WERI-Rb-1 (cell line): ENCODE measurements around the gene MARCHF10.

Experiments
- DNase-seq: peaks from one replicate; pipeline ENCODE4 v3.0.0-alpha.2; 2020
- H3K27ac ChIP-seq: fragments of 250-450 bp; sonication (Bioruptor Pico); 2 replicates; pipeline ENCODE4 v1.5.1; 2020; ENCODE audit warnings: mild to moderate bottlenecking, moderate library complexity
- H3K27me3 ChIP-seq: fragments of 250-450 bp; sonication (Bioruptor Pico); 2 replicates; pipeline ENCODE4 v1.5.1; 2021; ENCODE audit warnings: mild to moderate bottlenecking, low read depth, moderate library complexity; ENCODE audit not compliant: insufficient read depth, severe bottlenecking
- H3K36me3 ChIP-seq: fragments of 250-450 bp; sonication (Bioruptor Pico); 2 replicates; pipeline ENCODE4 v1.5.1; 2020; ENCODE audit warnings: mild to moderate bottlenecking, moderate library complexity
- H3K4me3 ChIP-seq: 2 replicates; pipeline ENCODE4 v1.5.1; 2011; ENCODE audit warnings: low read depth, mild to moderate bottlenecking, control low read depth, low read length
- H3K9me3 ChIP-seq: fragments of 250-450 bp; sonication (Bioruptor Pico); 2 replicates; pipeline ENCODE4 v1.5.1; 2021; ENCODE audit warnings: mild to moderate bottlenecking, moderate library complexity; ENCODE audit not compliant: severe bottlenecking
- CTCF ChIP-seq: IDR thresholded peaks from 2 replicates; pipeline ENCODE4 v1.5.1; 2011; ENCODE audit warnings: low read depth, mild to moderate bottlenecking, control low read depth, inconsistent platforms, low read length

The MARCHF10 gene

DNA sequence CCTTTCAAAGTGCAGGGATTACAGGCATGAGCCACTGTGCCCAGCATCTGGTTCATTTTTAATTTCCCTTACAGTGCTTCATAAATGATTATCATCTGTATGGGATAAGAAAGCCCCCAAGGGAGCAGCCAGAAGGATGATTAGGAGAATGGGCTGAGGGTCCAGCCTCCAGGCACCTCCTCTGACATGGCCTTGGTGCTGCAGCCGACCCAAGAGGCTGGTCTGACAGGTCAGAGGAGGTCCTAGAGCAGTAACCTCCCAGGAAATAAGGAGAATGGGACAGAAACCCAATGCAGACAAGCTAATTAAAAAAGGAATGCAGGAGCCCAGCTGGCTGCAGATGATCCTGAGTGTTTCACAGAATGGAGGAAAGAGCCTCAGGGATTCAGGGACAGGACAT is 151.7 kb downstream of the MARCHF10 start:
- Histone ChIP-seq H3K9me3 (peaks cover 10% of the 10 kb centered on the region), H3K27me3 (no peaks in the 10 kb centered on the region), H3K27ac (no peak overlapping the region), H3K36me3 (no peaks in the 10 kb centered on the region), H3K4me3 (no peak overlapping the region)
- TF ChIP-seq CTCF: no peak
- no peak for DNase-seq

GRCh38 chr17:62655656-62656055 is 152.5 kb downstream of the MARCHF10 start:
- Histone ChIP-seq H3K4me3 (no peak overlapping the region), H3K36me3 (no peaks in the 10 kb centered on the region), H3K27me3 (no peaks in the 10 kb centered on the region), H3K27ac (no peak overlapping the region), H3K9me3 (peaks cover 6% of the 10 kb centered on the region)
- DNase-seq: no peak
- TF ChIP-seq CTCF: no peak

- Histone ChIP-seq H3K9me3 (no peaks in the 10 kb centered on the region), H3K36me3 (no peaks in the 10 kb centered on the region), H3K4me3 (peak overlapping the region; percentile 29), H3K27me3 (no peaks in the 10 kb centered on the region), H3K27ac (peak overlapping the region; percentile 94)
- TF ChIP-seq CTCF: no peak
- peak; percentile 91 for DNase-seq
Measured at GRCh38 chr17:62653826-62654761, 154.0 kb downstream of the MARCHF10 start.

DNA sequence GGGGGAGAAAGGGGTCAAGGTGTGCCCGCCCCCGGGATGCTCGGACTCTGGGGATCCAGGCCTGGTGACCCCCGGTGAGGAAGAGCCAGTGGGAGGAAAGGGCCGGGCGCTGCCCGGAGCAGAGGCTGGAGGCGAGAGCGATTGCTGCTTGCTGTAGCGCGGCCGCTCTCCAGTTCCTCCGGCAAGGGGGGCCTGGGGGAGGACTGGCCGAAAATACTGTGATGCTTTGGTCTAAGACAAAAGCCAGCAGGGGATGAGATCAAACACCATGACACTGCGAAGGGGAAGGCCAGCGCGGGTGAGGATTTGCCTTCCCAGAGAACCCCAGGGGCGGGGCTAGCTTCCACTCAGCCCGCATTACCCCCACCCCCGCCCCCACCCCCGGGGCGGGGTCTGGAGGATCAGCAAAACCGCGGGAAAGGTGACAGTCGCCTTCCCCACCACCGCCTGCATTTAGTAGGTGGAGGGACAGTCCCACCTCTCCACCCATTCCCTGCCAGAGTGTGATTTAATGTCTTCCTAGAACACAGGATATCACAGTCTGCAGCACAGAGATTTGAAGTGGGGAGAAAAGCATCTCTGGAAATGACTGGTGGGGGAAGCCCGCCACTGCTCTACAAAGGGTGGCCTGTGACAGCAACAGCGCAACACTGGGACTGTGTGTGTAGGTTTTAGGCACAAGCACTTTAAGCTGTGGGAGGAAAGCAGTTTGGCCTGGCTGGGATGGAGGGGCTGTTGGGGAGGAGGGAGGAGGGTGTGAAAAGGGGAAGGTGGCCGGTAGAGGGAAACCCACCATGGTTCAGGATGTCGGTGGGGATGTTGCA is 154.9 kb downstream of the MARCHF10 start:
- peak; percentile 99 for DNase-seq
- H3K27ac ChIP-seq: peak overlapping the region; percentile 94
- no peaks in the 10 kb centered on the region for H3K36me3 ChIP-seq
- TF ChIP-seq CTCF: 0 out of 2 replicates have a peak, but pooled peaks have one; percentile 5
- peak overlapping the region; percentile 36 for H3K4me3 ChIP-seq
- H3K9me3 ChIP-seq: no peaks in the 10 kb centered on the region
- no peaks in the 10 kb centered on the region for H3K27me3 ChIP-seq

- TF ChIP-seq CTCF: no peak
- H3K9me3 ChIP-seq: no peaks in the 10 kb centered on the region
- no peaks in the 10 kb centered on the region for H3K36me3 ChIP-seq
- no peak for DNase-seq
- H3K27ac ChIP-seq: peak overlapping the region; percentile 94
- peak overlapping the region; percentile 36 for H3K4me3 ChIP-seq
- no peaks in the 10 kb centered on the region for H3K27me3 ChIP-seq
Measured at GRCh38 chr17:62652251-62653001, 155.7 kb downstream of the MARCHF10 start.
